HG03432 (cell line): Measurements from ENCODE around the gene PRR12.
A peak's percentile ranks its signal among the peaks of the same experiment; 100 is the strongest.

Source experiments
- ATAC-seq: cut with Tn5 transposase; IDR thresholded peaks from one replicate; pipeline ENCODE4 v1.9.1; 2021; ENCODE audit warnings: mild to moderate bottlenecking, moderate library complexity; ENCODE audit not compliant: unreplicated experiment

The PRR12 gene

DNA sequence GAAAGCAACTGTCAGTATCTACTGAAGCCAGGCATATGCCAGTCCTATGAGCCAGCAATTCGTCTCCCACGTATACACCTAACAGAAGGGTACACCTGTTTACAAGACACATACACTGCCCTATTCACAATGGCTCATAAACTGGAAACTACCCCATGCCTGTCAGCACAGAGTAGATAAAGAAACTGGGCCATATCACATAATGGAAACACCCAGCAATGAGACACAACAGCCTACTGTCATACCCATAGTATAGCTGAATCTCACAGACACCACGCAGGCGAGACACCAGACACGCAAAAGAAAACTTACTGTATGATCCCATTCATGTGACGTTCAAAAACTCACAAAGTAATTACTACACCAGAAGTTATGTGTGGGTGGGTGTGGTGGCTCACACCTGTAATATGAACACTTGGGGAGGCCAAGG, 26.4 kb upstream of the PRR12 start:
- ATAC-seq, result no peak

GRCh38 chr19:49565261-49565660, 25.7 kb upstream of the PRR12 start:
- ATAC-seq, result no peak

DNA sequence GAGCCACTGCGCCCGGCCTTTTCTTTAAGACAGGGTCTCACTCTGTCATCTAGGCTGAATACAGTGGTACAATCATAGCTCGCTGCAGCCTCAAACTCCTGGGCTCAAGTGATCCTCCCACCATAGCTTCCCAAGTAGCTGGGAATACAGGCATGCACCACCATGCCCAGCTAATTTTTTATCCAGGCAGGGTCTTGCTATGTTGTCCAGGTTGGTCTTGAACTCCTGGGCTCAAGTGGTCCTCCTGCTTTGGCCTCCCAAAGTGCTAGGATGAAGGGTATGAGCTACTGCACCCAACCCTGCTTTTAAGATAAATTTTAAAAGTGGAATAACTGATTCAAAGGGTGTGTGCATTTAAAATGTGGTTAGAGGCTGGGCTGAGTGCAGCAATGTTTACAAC, 24.7 kb upstream of the PRR12 start:
- ATAC-seq, result no peak

DNA sequence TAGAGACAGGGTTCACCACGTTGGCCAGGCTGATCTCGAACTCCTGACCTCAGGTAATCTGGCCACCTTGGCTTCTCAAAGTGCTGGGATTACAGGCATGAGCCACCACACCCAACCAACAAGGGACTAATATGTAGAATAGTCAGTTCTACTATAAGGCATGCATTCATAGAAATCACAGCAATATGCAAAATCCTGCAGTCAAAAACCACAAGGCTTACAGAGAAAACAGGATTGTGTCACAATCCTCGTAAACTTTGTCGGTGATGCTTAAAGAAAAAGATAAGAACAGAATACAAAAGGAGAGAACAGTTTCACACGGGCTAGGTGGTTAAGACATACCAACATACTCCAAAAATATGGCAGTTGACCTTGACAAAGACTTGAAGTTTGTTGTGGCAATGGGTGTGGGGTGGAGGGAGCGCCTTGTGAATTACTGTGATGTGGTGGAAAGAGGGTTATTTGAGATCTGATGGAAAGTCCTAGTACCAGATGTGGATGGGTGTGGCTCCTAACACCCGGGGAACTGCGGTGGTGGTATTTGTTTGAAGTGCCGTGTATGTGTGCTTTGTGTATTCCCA, 23.0 kb upstream of the PRR12 start:
- no peak for ATAC-seq

- ATAC-seq, result no peak
These were observed 20.7 kb upstream of the PRR12 start for GRCh38 chr19:49570138-49570856.

DNA sequence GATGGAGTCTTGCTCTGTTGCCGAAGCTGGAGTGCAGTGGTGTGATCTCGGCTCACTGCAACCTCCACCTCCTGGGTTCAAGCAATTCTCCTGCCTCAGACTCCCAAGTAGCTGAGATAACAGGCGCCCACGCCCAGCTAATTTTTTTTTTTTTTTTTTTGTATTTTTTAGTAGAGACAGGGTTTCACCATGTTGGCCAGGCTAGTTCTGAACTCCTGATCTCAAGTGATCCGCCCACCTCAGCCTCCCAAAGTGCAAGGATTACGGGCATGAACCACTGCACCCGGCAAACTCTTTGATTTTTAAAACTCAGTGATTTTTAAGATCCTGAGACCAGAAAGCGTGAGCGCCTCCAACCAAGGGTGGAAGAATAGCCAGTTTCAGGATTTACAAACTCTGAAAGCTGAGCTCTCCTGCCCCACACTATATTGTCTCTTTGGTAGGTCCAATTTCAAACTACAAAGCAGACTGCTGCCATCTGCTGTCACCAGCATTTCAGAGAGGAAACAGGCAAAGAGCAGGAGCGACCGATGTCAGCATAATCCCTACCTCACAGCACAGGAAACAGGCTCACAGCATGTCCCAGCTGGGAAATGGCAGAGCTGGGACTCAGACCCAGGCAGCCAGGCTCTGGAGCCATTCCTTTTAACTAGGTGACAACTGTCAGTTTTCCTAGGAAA, 19.8 kb upstream of the PRR12 start:
- ATAC-seq, result no peak

- ATAC-seq, result no peak
These were observed 18.0 kb upstream of the PRR12 start for GRCh38 chr19:49573009-49573408.

- no peak for ATAC-seq
These were observed 17.6 kb upstream of the PRR12 start for GRCh38 chr19:49573425-49573824.

GRCh38 chr19:49574206-49574755, 16.7 kb upstream of the PRR12 start:
- no peak for ATAC-seq

DNA sequence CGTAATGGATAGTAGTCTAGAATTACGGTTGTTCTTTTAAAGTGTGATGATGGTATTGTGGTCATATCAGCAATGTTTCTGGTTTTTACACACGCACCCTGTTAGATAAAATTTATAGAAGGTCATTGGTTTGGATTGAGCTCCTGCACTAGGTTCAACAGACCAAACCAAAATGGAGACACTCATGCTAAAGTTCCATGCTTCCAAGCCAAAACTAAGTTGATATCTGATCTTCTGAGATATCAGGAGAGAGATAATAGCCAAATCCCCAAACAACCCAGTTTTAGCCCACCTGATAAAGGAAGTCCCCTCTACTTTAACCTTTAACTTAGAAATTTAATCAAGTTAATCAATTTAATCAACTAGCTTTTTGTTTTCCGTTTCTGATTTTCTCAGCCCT, 11.8 kb upstream of the PRR12 start:
- no peak for ATAC-seq

DNA sequence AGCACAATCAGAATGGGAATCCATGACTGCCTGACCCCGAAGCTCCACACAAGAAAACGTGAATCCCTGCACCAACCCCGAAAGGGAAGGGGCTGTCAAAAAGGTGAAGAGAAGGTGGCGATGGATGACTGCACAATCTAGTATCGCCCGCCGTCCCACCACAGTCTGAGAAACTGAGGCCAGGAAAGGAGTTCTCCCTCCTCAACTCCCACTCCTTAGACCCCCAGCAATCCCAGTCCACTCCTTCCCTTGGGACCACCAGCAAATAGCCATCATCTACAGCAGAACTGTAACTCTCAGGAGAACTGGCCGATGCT, 11.1 kb upstream of the PRR12 start:
- peak; percentile 5 for ATAC-seq

- ATAC-seq, result peak; percentile 82
These were observed 10.5 kb upstream of the PRR12 start, which contains the start of gene NOSIP for GRCh38 chr19:49580264-49581006. Gene NOSIP (minus strand): TSS chr19:49580556. CDS start chr19:49560691, 19,865 bp downstream.

- ATAC-seq, result no peak
These were observed 9.9 kb upstream of the PRR12 start, which contains the start of gene PRRG2 for GRCh38 chr19:49581007-49581508. Gene PRRG2 (plus strand): TSS chr19:49581316. CDS start chr19:49583220, 1,904 bp downstream.

GRCh38 chr19:49583239-49583638, 7.7 kb upstream of the PRR12 start:
- ATAC-seq, result no peak

GRCh38 chr19:49585023-49585422, 6.0 kb upstream of the PRR12 start:
- no peak for ATAC-seq

DNA sequence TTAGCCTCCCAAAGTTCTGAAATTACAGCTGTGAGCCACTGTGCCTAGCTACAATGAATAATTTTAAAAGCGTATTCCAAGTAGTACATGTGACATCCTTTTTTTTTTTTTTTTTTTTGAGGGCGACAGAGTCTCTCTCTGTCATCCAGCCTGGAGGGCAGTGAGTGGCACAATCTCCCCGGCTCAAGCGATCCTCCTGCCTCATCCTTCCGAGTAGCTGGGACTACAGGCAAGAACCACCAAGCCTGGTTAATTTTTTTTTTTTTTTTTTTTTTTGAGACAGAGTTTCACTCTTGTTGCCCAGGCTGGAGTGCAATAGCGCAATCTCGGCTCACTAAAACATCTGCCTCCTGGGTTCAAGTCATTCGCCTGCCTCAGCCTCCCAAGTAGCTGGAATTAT, 3.8 kb upstream of the PRR12 start:
- no peak for ATAC-seq

- no peak for ATAC-seq
These were observed 2.4 kb upstream of the PRR12 start for GRCh38 chr19:49588365-49589122.

DNA sequence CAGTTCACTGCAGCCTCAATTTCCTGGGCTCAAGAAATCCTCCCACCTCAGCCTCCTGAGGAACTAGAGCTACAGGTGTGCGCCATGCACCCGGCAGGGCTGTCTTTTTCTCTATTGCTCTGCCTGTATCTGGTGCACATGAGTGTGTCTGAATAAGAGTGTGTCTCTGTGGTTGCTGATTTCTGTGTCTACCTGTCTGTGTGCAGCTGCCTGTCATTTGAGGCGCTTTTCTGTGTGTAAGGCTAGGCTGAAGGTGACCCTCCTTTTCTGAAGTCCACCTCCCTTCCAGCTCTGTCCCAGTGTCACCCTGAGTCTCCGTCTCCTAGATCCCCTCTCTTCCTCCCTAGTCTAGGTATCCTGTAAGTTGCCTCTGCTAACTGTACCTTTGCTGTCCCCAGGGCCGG, 1.5 kb upstream of the PRR12 start:
- no peak for ATAC-seq

DNA sequence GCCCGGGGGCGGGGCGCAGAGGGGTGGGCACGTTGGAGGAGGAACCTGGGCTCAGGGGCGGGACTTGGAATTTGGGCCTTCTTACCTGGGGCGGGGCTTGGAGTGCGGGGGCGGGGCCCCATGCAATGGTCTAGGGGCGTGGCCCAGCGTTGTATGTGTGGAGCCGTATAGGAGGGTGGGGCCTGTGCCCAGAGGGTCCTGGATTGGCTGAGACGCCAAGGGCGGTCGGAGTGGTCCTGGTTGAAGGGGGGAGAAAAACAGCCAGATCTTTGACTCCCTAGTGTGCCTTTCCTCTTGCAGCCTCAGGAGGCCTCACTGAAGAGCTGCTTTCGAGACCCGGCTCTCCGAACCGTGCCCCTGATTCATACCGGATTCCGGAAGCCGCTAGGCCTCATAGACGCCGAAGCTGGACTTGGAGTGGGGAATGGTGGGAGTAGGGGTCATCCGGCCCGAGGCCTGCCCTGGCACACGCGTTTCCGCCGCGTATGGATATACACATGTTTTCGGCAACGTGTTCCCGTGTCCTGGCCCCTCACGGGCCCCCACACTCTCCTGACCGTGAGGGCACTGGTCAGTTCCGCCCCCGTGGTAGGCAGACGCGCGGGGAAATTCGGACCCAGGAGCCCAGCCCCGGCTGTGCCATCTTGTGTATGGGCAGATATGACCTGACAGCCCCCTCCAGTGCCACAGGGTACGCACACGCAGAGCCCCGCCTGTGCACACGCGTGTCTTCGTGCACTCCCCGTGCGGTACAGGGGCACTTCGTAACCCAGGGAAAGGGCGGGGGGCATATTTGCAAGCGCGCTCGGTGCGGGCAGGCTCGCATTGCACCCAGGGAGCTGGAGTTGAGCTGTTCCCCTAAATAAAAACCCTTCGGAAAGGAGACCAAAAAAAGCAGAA, 661 bp upstream of the PRR12 start:
- ATAC-seq, result peak; percentile 64
